Measurements from ENCODE around the gene WDR33.

WDR33 gene

DNA sequence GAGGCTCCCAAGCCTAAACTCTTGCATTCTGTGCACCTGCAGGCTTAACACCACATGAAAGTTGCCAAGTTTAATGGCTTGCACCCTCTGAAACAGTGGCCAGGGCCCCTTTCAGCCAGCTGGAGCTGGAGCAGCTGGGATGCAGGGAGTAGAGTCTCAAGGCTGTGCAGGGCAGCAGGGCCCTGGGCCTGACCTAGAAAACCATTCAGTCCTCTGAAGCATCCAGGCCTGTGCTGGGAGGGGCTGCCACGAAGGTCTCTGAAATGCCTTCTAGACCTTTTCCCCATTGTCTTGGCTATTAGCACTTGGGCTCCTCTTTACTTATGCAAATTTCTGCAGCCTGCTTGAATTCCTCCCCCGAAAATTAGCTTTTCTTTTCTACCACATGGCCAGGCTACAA lies 120.3 kb downstream of the WDR33 start:
- ATAC-seq: no peak

DNA sequence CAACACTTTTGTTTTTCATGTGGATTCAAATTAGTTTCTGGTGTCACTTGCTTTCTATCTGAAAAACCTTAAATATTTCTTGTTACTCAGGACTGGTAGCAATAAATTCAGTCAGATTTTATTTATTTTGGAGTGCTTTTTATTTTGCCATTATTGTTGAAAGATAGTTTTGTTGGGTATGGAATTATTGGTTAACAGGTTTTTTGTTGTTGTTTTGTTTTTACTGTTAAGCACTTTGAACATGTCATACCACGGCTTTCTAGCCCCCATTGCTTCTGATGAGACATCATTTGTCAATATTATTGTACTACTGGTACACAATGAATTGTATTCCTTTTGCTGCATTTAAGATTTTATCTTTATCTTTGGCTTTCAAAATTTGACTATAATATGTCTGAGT lies 122.6 kb downstream of the WDR33 start:
- no peak for ATAC-seq

DNA sequence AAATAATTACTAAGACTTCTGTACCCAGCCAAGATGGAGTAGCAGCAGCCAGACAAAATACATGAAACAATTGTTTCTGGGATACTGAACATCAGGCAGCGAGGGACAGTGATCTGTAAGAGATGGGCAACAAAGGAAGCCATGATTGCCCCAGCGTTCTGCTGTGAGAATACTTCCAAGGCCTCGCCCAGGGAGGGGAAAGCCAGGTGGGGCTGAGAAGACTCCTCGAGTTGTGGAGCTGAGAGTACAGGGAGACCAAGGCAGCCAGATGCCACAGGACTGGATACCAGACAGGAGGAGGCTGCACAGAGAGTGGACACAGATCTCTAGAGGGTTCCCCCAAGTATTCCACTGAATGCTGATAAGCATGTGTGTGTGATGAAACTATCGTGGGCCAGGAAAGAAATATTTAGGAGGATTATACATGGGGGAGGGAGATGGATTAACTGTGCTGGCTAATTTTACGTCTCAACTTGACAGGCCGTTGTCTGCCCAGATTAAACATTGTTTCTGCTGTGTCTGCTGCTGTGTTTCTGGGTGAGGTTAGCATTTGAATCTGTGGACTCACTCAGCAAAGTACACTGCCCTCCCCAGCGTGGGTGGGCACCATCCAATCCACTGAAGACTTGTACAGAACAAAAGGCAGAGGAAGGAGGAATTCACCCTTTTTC lies 125.4 kb downstream of the WDR33 start:
- no peak for ATAC-seq

DNA sequence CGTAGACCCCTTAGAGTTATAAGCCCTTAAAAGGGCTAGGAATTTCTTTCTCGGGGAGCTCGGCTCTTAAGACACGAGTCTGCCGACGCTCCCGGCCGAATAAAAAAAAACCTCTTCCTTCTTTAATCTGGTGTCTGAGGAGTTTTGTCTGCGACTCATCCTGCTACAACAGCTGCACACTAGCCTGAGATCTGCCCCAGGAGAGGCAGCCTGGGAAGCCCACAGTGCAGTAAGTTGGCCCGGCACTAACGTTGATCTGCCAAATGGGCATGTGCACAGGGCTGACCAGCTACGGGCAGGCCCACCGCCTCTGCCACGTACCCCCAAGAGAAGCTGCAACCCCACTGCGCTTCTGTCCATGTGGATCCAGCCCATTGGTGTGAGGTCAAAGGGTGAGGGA lies 127.2 kb downstream of the WDR33 start:
- no peak for ATAC-seq

DNA sequence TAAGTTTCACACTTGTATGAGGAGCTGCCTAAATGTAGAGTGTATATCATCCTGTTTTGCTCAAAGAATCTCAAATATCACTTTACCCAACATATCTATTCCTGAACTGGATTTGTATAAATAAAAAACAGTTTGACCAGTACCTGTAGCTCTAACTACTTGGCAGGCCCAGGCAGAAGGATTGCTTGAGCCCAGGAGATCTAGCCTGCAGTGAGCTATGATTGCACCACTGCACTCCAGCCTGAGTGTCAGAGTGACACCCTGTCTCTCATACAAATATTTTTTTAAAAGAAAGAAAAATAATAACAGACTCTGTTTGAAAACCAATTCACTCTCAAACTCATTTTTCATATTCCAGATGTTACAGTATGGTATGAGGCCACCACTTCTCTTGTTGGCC lies 127.9 kb downstream of the WDR33 start:
- ATAC-seq: no peak

DNA sequence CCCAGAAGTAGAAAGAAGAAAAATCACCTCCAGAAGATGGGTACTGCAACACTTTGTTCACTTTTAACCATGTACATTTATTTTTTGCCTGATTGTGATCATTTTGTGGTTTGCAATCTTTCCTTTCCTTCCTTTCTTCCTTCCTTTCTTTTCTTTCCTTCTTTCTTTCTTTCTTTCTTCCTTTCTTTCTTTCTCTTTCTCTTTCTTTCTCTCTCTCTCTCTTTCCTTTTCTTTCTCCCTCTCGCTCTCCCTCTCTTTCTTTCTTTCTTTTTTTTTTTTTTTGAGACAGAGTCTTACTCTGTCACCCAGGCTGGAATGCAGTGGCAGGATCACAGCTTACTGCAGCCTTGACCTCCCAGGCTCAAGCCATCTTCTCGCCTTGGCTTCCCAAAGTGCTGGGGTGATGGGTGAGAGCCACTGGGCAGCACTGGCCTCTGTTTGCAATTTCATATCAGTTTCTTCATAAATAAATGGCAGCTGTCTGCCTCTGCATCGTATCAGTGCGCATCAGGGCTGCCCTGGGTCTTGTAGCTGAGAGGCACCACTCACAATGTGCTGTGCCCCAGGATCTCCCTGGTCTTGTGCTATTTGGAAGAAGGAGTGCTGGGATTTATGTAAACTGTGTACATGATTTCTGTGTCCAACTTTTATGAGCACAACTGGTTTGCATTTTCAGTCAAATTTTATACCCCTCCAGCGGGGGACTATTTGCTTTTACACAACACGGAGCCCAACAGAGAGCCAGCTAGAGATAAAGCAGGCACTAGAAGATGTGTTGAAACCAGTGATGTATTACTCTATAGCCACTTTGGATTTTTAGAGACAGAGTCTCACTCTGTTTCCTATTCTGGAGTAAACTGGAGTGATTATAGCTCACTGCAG lies 128.8 kb downstream of the WDR33 start:
- no peak for ATAC-seq

DNA sequence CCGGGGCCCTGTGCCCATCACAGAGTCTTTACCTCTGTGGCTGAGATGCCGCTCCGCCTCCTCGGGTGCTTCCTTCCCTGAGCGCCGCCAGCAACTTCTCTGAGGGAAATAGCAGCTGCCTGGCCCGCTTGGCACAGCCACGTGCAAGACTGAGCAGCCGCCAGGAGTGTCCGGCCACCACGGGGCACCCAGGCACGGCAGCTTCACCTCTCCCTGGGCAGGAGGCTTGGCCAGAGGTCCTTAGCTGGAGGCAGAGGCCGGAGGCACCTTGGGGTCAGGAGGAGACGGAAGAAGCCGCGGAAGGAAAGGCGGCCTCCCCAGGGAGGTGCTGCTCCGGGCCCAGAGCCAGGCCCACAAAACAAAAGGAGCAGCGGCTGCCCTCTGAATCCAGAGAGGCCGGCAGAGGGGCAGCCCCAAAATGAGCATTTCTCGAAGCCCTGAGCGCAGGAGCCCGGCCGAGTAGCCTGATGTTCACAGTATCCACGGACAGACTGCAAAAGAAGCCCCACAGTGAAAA lies 129.6 kb downstream of the WDR33 start:
- ATAC-seq: no peak

DNA sequence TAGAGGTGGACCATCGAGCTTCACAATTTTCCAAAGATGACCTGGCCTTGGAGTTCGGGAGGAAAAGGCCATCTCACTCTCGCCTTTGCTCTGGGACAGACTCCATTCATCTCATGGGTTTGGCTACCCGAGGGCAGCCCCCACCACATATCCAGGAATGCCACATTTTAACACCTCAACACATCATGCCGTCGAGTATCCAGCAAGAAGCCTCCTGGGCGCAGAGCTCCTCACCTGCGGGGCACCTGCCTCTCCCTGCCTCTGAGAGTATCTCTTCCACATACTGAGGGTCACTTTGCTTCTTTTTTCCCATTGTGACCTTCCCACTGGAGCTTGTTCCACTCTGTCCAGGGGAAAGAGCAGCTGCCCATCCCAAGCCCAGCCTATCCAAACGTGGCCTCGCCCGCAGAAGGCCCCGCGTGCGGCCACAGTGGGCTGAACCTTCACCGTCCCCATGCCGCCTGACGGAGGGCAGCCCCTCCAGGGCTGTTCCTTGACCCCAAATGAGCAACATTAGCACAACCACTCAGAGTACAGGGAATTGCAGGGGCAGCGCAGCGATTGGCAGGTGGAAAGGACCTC lies 130.2 kb downstream of the WDR33 start:
- no peak for ATAC-seq

DNA sequence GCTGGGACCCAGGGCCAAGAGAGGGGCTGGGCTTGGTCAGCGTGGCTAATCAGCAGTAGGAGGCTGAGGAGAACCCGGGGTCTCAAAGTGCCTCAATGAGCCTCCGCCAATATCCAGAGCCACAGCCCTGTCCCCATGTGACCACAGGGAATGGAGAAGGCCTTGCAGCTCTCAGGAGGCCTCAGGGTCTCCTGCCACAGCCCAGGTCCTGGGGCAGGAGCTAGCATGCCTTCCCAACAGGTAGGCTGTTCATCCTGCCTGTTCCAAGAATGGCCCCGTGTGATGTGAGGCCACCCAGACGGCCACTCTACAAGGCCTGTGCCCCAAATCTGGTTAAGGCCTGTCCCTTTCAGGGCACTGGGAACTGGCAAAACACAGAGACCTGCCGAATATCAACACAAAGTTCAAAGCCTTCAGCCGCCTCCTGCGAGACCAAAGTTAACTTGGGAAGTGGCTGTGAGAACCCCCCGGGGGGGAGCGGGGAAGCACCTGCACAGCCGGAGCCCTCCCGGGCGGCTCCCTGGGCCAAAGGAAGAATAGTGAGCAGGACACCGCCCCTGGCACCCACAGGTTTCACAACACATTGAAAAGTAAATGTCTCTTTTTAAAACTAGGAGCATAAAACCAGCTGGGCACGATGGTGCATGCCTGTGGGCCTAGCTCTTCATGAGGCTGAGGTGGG lies 131.2 kb downstream of the WDR33 start:
- no peak for ATAC-seq

DNA sequence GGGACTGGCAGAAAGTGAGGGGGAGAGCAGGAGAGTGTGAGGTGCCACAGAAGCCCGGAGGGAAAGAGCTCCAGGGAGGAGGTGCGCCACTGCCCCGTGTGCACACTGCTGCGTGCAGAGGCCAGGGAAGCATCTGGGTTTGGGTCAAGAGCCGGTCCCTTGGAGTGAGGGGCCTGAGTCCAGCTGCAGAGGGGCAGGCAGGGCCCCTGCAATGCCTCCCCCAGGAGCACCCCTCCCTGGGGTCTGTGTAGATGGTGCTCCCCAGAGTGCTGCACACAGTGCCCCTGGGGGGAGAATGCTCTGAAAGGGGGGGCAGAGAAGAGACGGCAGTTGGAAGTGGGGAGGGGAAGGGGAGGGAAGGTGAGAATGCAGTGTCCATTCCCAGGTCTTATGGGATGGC lies 132.0 kb downstream of the WDR33 start:
- no peak for ATAC-seq

DNA sequence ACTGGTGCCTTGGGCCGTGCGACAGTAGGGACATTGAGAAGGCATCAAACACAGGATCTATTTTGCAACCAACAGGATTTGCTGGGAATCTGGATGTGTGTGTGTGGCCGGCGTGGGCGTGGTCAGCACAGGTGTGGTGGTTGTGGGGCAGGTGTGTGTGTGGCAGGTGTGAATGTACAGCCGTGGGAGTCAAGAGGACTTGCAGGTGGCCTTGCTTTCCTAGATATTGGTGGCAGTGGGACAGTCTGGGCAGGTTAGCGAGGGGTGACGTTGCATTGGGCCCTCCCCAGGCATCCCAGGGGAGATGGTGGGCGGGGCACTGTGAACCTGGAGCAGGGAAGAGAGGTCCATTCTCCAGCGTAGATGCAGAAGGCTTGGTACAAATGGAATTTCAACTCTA lies 132.4 kb downstream of the WDR33 start:
- no peak for ATAC-seq

DNA sequence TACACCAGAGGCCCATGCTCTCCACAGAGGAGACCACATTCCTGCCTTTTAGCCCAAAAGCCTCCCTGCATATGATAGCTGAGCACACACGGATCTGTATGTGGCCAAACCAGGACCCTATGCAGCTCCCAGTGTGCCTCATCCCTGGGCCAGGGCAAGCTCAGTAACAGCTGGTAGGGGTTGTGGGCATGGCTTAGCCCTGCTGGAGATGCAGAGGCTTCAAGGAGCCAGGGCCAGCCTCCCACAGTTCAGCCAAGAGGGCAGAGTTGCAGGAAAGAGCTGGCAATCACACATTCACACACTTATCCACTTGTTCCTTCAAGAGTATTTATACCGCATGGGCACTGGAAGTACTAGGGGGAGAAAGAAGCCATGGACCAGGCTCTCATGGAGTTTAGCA lies 134.1 kb downstream of the WDR33 start:
- ATAC-seq: no peak

DNA sequence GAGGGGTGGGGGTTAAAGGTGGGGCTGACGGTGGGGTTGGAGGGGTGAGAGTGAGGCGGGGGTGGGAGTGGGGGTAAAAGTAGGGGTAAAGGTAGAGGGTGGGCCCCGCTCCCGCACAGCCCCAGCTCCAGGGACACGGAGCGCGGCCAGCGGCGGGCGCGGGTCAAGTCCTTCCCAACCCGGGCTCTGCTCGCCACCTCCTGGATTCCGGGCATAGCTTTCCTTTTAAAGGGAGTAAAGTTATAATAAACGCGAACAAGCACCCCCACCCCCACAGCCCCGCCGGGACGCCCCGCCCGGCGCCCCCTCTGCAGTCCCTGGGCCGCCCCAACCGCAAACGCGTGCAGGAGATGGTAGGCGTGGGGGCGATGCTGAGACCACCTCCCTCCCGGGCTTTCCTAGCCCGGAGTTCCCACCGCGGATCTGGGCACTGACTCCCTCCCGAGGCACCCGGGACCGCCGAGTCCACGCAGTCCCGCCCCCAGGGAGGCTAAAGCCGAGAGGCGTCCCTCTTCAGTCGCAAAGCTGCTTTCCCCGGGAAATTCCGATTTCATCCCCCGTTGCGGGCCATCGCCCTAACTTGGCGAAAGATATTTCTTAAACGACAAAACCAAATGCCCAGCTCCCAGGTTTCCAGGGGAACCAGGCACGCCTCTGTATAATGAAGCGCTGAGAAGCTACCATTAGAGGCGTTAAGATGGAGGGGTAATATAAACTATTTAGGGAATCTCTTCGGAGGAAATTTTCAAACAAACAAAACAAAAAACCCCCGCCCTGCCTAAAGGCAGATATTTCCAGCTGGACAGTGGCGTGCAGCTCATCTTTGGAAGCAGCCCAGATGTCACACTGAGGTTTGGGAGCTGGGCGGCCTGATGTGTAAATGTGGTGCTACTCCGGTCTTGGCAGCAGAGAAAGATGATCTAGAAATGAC lies 135.4 kb downstream of the WDR33 start, which contains the start of gene LIMS2:
Gene LIMS2, minus strand, starts transcription at position 200 of the 931 bp plus-strand sequence. CDS start 506 bp downstream, outside the sequence.
- ATAC-seq: no peak

DNA sequence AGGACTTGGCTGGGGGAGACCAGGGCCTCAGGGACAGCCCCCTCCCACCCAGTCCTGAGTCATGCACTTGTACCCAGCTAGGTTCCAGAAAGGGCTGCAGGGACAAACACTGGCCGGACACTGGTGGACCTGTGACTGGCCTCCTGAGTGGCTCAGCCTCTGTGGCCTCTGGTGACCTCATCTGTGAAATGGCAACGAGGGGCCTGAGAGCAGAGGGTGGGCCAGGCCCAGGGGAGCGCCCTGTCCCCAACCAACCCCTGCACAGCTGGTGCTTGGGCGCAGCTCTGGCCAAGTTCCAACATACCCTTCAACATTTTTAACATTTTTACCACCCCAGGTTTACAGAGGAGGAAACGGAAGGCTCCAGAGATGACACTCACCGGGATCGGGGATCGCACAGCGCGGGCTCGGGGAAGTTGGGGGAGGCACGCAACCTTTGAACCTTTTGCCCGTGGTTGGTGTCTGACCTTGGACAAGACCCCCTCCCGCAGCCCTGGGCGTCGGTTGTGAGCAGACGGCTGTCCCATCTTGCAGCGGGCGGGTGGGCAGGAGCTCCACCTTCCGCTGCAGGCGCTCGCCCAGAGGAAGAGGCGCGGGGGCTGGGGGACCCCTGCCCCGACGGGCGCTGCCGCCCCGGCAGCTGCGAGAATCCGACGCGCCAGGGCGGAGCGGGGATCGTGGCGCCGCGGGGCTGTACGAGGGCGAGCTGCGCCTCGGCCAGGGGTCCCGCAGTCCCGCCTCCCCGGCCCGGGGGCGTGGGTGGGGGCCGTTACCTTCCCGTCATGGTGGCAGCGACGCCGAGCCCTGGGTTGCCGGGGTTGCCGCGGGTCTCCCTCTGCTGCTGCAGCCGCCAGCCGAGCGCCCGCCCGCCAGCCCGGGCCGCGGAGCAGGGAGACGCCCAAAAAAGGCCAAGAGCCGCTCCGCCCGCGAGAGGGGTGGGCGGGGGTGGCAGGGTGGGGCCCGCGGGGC lies 136.4 kb downstream of the WDR33 start:
- peak; percentile 21 to 34 for ATAC-seq

DNA sequence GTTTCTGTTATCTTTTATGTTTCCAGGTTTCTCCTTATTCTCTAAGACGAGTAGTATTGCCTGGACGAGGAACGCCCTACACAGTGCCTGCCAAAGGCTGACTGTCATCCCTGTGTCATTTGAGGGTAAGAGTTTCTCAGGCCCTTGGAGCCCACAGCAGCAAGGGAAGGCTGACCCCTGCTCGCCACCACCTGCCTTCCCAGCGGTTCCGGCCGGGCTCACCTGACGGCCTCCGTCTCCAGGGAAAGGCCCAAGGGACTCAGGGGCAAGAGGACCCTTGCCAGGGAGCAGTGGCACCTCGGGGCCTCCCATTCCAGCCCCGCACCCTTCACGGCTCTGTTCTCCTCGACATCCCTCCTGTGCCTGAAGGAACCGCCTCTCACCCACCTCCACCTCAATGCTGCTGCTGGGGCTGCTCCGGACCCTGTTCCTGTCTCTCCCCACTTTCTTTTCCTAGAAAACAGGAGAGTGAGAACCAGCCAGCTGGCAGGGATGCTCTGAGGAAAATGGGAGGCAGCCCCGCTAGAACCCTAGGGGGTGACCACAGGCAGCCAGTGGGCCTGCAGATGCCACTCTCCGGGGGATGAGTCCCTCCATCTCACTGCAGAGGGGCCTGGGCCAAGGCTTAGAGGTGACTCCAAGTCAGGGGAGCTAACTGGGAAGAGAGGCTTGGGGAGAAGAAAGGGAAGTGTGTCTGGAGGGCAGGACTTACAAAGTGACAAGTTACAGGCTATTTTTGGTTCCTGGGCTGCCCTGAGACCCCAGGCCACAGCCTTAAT lies 137.5 kb downstream of the WDR33 start:
- ATAC-seq: no peak

DNA sequence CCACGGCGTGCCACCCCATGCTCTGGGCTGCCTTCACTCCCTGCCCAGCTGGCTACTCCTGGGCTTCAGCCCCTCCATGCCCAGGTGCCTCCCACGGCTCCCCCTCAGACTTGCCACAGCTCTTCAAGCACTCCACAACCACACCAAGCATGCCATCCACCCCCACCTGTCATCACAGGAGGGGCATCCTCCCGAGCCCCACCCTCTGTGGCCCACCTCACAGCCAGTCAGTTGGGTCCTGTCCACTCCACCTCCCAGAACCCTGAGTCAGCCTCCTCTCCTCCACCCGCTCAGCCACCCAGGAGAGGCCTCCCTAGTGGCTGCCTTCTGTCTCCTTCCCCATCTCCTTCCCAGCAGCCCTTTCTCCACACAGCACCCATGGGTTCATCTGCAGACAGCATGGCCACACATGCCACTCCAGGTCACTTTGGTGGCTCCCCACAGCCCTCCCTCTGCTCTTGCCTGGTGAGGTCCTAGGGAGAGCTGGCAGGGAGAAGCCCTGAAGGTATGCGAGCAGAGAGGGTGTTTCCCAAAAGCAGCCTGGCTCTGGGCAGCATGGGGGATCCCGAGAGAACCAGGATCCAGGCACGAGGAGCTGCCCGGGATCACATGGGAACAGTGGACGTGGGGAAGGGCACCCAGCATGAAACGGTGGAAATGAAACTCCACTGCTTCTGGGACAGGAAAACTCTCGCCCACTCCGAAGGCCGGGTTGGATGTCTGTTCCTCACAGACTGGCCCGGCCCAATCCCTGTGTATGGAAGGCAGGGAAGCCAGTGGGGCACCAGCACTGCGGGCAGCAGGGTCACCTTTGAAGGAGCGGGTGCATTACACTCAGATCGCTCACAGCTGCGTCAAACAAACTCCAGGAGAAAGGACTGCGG lies 138.4 kb downstream of the WDR33 start:
- ATAC-seq: no peak

DNA sequence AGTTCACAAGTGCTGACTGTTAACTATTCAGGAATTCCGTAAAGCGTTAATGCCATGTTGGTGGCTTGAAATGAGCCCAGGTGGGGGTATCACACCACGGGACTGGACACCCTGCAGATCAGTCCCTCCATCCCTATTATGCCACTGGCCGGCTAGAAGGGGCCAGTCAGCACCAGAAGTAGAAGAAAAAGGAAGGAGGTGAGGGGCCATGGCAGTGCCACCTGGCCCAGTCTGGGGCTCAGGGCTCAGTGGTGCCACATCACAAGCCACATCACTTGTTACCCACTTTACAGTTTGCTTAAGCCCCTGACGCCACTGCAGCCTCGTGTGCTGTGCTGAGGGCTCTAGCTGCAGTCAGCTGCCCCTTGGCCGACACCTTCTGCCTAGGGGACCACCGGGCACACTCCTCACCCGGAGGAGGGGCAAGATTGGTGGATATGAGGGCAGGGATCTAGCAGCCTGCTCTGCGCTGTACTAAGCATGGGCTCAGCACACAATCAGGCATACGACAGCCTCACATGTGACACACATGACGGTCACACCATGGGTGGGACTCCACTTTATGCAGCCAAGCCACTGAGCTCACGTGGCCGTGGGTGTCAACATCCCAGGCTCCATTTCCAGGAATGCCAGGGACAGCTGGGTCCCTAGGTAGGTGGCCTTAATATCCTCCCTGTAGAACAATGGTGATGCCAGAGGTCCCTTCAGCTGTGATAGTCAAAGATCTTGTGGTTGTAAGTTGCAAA lies 139.2 kb downstream of the WDR33 start:
- ATAC-seq: no peak

DNA sequence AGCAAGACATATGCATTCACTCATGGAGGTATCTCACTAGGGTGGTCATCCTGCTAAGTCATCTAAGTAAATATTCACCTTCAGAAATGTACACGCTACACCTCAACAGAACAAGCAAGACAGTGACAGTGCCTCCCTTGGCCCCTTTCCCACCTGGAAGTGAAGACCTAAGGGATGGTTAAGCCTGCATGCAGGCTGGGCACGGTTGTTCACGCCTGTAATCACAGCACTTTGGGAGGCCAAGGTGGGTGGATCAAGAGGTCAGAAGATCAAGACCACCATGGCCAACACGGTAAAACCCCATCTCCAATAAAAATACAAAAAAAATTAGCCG lies 140.0 kb downstream of the WDR33 start:
- ATAC-seq: no peak
